ENCODE results near the gene EOGT.
A peak's percentile ranks its signal among the peaks of the same experiment; 100 is the strongest.

The EOGT gene

GRCh38 chr3:69020424-69020823 is 6.9 kb upstream of the EOGT start:
- TF ChIP-seq CTCF (IDR thresholded peaks at IDR 0.05; ENCODE audit: low read length, missing control alignments): peak; percentile 46
- DNase-seq (ENCODE audit: low read depth): no peak
- no peak overlapping the region for H3K4me3 ChIP-seq (replicated peaks; ENCODE audit: low read depth, low read length)

DNA sequence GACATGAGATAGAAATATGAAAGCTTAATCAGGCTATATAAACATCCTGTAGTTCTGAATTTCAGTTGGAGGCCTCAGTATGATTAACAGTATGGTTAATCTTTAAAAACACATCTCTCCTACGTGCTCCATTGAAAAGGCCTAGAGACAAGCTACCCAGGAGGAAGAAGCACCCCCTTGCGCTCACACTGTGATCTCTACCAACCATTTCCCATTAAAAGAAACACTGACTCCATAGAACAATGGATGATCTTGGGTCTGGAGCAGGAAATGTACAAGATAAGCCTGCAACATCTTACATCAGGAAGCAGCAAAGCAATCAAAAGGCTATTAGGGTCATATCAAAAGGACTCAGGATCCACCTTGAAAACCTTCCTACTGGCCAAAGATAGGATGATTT is 3.4 kb upstream of the EOGT start:
- no peak for TF ChIP-seq CTCF (IDR thresholded peaks at IDR 0.05; ENCODE audit: low read length, missing control alignments)
- DNase-seq (ENCODE audit: low read depth): no peak
- no peak overlapping the region for H3K4me3 ChIP-seq (replicated peaks; ENCODE audit: low read depth, low read length)

DNA sequence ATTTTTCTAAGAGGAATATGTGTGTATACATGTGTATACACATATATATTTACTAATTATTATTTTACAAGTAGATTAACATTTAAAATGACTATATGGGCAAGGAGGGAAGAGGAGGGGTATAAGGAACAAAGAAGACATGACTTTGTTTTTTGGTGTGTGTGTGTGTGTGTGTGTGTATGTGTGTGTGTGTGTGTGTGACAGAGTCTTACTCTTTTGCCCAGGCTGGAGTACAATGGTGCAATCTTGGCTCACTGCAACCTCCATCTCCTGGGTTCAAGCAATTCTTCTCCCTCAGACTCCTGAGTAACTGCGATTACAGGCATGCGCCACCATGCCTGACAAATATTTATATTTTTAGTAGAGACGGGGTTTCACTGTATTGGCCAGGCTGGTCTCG is 2.6 kb upstream of the EOGT start:
- H3K4me3 ChIP-seq (replicated peaks; ENCODE audit: low read depth, low read length): no peak overlapping the region
- no peak for TF ChIP-seq CTCF (IDR thresholded peaks at IDR 0.05; ENCODE audit: low read length, missing control alignments)
- DNase-seq (ENCODE audit: low read depth): no peak

- no peak for DNase-seq (ENCODE audit: low read depth)
- peak overlapping the region; percentile 71 for H3K4me3 ChIP-seq (replicated peaks; ENCODE audit: low read depth, low read length)
- TF ChIP-seq CTCF (IDR thresholded peaks at IDR 0.05; ENCODE audit: low read length, missing control alignments): no peak
Measured at GRCh38 chr3:69014022-69014580, 617 bp upstream of the EOGT start.

GRCh38 chr3:69012800-69013252 is 658 bp downstream of the EOGT start:
- peak; percentile 68 for DNase-seq (ENCODE audit: low read depth)
- peak overlapping the region; percentile 71 for H3K4me3 ChIP-seq (replicated peaks; ENCODE audit: low read depth, low read length)
- no peak for TF ChIP-seq CTCF (IDR thresholded peaks at IDR 0.05; ENCODE audit: low read length, missing control alignments)

- peak; percentile 31 for DNase-seq (ENCODE audit: low read depth)
- H3K4me3 ChIP-seq (replicated peaks; ENCODE audit: low read depth, low read length): peak overlapping the region; percentile 71
- no peak for TF ChIP-seq CTCF (IDR thresholded peaks at IDR 0.05; ENCODE audit: low read length, missing control alignments)
Measured at GRCh38 chr3:69012100-69012799, 1.2 kb downstream of the EOGT start.
